Heart right ventricle (tissue), 16 donors: ENCODE data around the gene C16orf46. TPM values are rescaled to one million over a fixed set of nuclear protein-coding genes. Genes with fewer than 3 reads are reported as not detected.
A peak's percentile ranks its signal among the peaks of the same experiment; 100 is the strongest.

ENCODE experiments used
- ATAC-seq, 8 donors: fragments of 200-7000 bp; cut with Tn5 transposase; one replicate each; pipeline ENCODE4 v1.9.1; 2020; ENCODE audit warnings: mild to moderate bottlenecking in 8 of 8, moderate library complexity in 8 of 8, moderate number of reproducible peaks in 1 of 8
- DNase-seq, 2 donors: peaks; one replicate each; pipeline ENCODE4 v3.0.0-alpha.2; 2020
- H3K27ac ChIP-seq, 10 donors: fragments of 200-600 bp; sonication (generic) in 2 of 10; one replicate each; pipeline versions ENCODE4 v1.5.0 to v1.8.0; 2020 to 2022; ENCODE audit warnings: mild to moderate bottlenecking in 3 of 10
- H3K27me3 ChIP-seq, 7 donors: fragments of 200-600 bp; one replicate each; pipeline ENCODE4 v1.8.0; 2021 to 2022; ENCODE audit warnings: mild to moderate bottlenecking in 2 of 7
- H3K36me3 ChIP-seq, 9 donors: fragments of 200-600 bp; sonication (generic) in 1 of 9; one replicate each; pipeline versions ENCODE4 v1.5.0 to v1.8.0; 2020 to 2022; ENCODE audit warnings: mild to moderate bottlenecking in 2 of 9
- H3K4me1 ChIP-seq, 9 donors: fragments of 200-600 bp; sonication (generic) in 1 of 9; one replicate each; pipeline versions ENCODE4 v1.5.0 to v1.8.0; 2020 to 2022; ENCODE audit warnings: mild to moderate bottlenecking in 4 of 9
- H3K4me3 ChIP-seq, 10 donors: fragments of 200-600 bp; sonication (generic) in 2 of 10; one replicate each; pipeline versions ENCODE4 v1.5.0 to v1.8.0; 2020 to 2022; ENCODE audit warnings: mild to moderate bottlenecking in 7 of 10, moderate library complexity in 2 of 10
- H3K9me3 ChIP-seq, 11 donors: fragments of 200-600 bp in 10 of 11; sonication (generic) in 2 of 11; one replicate each; pipeline versions ENCODE4 v1.5.0 to v1.8.0; 2013 to 2022; ENCODE audit warnings: mild to moderate bottlenecking in 2 of 11, control low read depth in 1 of 11, moderate library complexity in 1 of 11
- WGBS, 2 donors: extraction: QIAGEN DNeasy Blood & Tissue Kit; methylation state at CpG; one replicate each; pipeline ENCODE4 v1.1.7; 2013; ENCODE audit warnings: inconsistent platforms in 1 of 2; 5-methylcytosine and 5-hydroxymethylcytosine counted together
- intact Hi-C, 10 donors: fragments of 100-400 bp; cut with DNase I; formaldehyde crosslinking; loops; one replicate each; pipeline versions ENCODE4 v1.11.1 to v1.14.2; 2022
- polyA plus RNA-seq, 2 donors: library from polyadenylated mRNA; stranded (reverse); fragments of 200-250 nt; gene quantifications; one replicate each; pipeline ENCODE4 v1.2.3, GENCODE V29; 2013
- total RNA-seq, 10 donors: library from RNA; stranded (reverse); fragmentation: NEBNext Ultra II Directional in 3 of 10; extraction: Animal tissue kit (Norgen Biotek cat#: 25700) in 3 of 10; gene quantifications; one replicate each; pipeline versions ENCODE4 v1.2.1 to v1.2.4, GENCODE V29; 2021 to 2023
- TF ChIP-seq, protein P1 (sequence below), 9 donors: fragments of 200-600 bp; sonication (generic) in 2 of 9; IDR thresholded peaks; one replicate each; pipeline versions ENCODE4 v1.5.0 to v1.8.0; 2021 to 2022; ENCODE audit warnings: antibody characterized with exemption in 9 of 9, mild to moderate bottlenecking in 5 of 9, moderate library complexity in 1 of 9
- donor health status: Arrhythmogenic right ventricular cardiomyopathy.
- donor health status: ischemic (EF 13 %, LVEDD 7.1; RV severe dilation, severe dysfunction).
- donor health status: healthy with polysubstance abuse.
- donor health status: DM: no; HTN: yes; CAD: no.
- donor health status: DM: no; HTN: no; CAD: no.
- donor health status: ischemic (EF 25% LVEDD 6.9; RV normal size, moderate dysfunction).
- donor health status: ischemic (EF 25% LVEDD 5.7; RV mildly dilated, moderate dysfunction).
- donor health status: healthy.
- donor health status: DM: yes; HTN: yes; CAD: no.
- donor health status: Ischemic cardiomyopathy.
- donor health status: ischemic (EF 35%, LVEDD 5.7; RV mildly dilated, moderate dysfunction).
- donor health status: nonischemic (EF 11% LVEDD 7.7; RV severe dilation, severe dysfunction).
- donor health status: DM: yes; HTN: yes; CAD: no.
- donor health status: PGD.
- donor health status: ischemic (EF 29% LVEDD 5.4; RV normal size, mild dysfunction).
- donor health status: nonischemic (EF 23%, LVEDD 6.1; RV moderate dilation, normal function).

The C16orf46 gene
- total and polyA plus RNA-seq, 12 donors = 0.19 to 2.0 (median 0.57) TPM; not detected in 3

GRCh38 chr16:81094771-81095251 lies 17.8 kb upstream of the C16orf46 start:
- no peaks in the 10 kb centered on the region for H3K27me3 ChIP-seq
- H3K36me3 ChIP-seq = peaks cover 0 to 12% (median 0%) of the 10 kb centered on the region in 9 donors
- H3K4me3 ChIP-seq = peak overlapping the region in 7 of 10 donors; percentile 74 to 99 (median 93)
- no peaks in the 10 kb centered on the region for H3K9me3 ChIP-seq
- H3K27ac ChIP-seq = no peak overlapping the region
- intact Hi-C loops = loop anchor here in 1 of 10 donors (5.0 kb wide), 1 partner anchor 58 kb away; the partner anchor contains the start of gene ATMIN
- TF ChIP-seq, protein P1, sequence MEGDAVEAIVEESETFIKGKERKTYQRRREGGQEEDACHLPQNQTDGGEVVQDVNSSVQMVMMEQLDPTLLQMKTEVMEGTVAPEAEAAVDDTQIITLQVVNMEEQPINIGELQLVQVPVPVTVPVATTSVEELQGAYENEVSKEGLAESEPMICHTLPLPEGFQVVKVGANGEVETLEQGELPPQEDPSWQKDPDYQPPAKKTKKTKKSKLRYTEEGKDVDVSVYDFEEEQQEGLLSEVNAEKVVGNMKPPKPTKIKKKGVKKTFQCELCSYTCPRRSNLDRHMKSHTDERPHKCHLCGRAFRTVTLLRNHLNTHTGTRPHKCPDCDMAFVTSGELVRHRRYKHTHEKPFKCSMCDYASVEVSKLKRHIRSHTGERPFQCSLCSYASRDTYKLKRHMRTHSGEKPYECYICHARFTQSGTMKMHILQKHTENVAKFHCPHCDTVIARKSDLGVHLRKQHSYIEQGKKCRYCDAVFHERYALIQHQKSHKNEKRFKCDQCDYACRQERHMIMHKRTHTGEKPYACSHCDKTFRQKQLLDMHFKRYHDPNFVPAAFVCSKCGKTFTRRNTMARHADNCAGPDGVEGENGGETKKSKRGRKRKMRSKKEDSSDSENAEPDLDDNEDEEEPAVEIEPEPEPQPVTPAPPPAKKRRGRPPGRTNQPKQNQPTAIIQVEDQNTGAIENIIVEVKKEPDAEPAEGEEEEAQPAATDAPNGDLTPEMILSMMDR (IDR thresholded peaks at IDR 0.05) = no peak
- DNase-seq (no peak), ATAC-seq (no peak)
- H3K4me1 ChIP-seq = peaks cover 0 to 12% (median 5%) of the 10 kb centered on the region in 9 donors
- 78 to 79% methylated on average over 21 of the region's 21 CpGs for WGBS, 2 donors

GRCh38 chr16:81088836-81089235 lies 11.8 kb upstream of the C16orf46 start:
- H3K27ac ChIP-seq = no peak overlapping the region
- no peaks in the 10 kb centered on the region for H3K9me3 ChIP-seq
- 95 to 96% methylated on average over 5 of the region's 5 CpGs for WGBS, 2 donors
- no peaks in the 10 kb centered on the region for H3K4me1 ChIP-seq
- ATAC-seq (no peak), DNase-seq (no peak)
- peaks cover 0 to 30% (median 5%) of the 10 kb centered on the region in 9 donors for H3K36me3 ChIP-seq
- no peak overlapping the region for H3K4me3 ChIP-seq
- no peaks in the 10 kb centered on the region for H3K27me3 ChIP-seq
- intact Hi-C loops = no loop called here
- TF ChIP-seq, protein P1 (IDR thresholded peaks at IDR 0.05) = no peak

- TF ChIP-seq, protein P1 (IDR thresholded peaks at IDR 0.05) = no peak
- Histone ChIP-seq H3K27ac (no peak overlapping the region), H3K4me1 (peaks cover 0 to 12% (median 5%) of the 10 kb centered on the region in 9 donors), H3K9me3 (no peaks in the 10 kb centered on the region), H3K27me3 (no peaks in the 10 kb centered on the region), H3K4me3 (no peak overlapping the region), H3K36me3 (peaks cover 0 to 21% (median 0%) of the 10 kb centered on the region in 9 donors)
- DNase-seq = no peak
- 97 to 98% methylated on average over 4 of the region's 4 CpGs for WGBS, 2 donors
- intact Hi-C loops = no loop called here
- ATAC-seq = no peak
These were observed 4.0 kb upstream of the C16orf46 start for GRCh38 chr16:81081014-81081413.

DNA sequence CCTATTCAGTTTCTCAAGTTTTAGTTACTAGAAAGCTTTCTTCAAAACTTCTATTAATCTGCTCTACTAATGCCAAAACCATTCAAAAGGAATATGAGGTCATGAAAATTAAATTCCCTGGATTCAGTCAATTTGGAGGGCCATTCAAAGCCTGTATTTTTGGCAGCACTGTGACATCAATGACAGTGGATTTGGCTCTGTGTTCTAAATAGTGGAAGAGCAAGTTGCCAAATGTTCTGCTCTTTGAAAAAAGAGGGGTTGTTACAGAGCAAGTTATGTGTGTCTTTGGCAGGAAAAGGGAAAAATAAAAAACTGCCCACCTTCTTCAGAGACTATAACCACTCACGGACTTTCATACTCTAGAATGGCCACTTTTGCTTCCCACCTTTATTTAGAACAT lies 3.2 kb upstream of the C16orf46 start:
- no peak for ATAC-seq
- Histone ChIP-seq H3K27ac (no peak overlapping the region), H3K4me1 (peaks cover 0 to 13% (median 5%) of the 10 kb centered on the region in 9 donors), H3K36me3 (peaks cover 0 to 19% (median 0%) of the 10 kb centered on the region in 9 donors), H3K4me3 (no peak overlapping the region), H3K27me3 (no peaks in the 10 kb centered on the region), H3K9me3 (no peaks in the 10 kb centered on the region)
- TF ChIP-seq, protein P1 (IDR thresholded peaks at IDR 0.05) = no peak
- no peak for DNase-seq
- 85 to 86% methylated on average over 1 of the region's 1 CpG for WGBS, 2 donors
- intact Hi-C loops = no loop called here
